Bronchial epithelial cell (primary cell): ENCODE data around the gene TRIM46. TPM values are rescaled to one million over a fixed set of nuclear protein-coding genes. Genes with fewer than 3 reads are reported as not detected.

Source experiments
- DNase-seq: peaks from one replicate; pipeline ENCODE4 v3.0.0-alpha.2; 2010; ENCODE audit warnings: low read depth
- FAIRE-seq: peaks from 2 replicates; lab custom pipeline; 2011; peaks lifted over from hg19 to GRCh38; lab: Jason Lieb, UNC
- H3K27me3 ChIP-seq: 2 replicates; pipeline ENCODE4 v1.5.1; 2011; ENCODE audit warnings: low read length; ENCODE audit not compliant: control insufficient read depth, insufficient read depth
- H3K36me3 ChIP-seq: 2 replicates; pipeline ENCODE4 v1.5.1; 2011; ENCODE audit warnings: low read length; ENCODE audit not compliant: control insufficient read depth, insufficient read depth
- H3K4me3 ChIP-seq: 2 replicates; pipeline ENCODE4 v1.5.1; 2011; ENCODE audit warnings: mild to moderate bottlenecking, low read depth, low read length, control low read depth
- total RNA-seq: library from RNA; depleted of rRNA; stranded (reverse); fragments of >200 nt; gene quantifications from 2 replicates; pipeline ENCODE4 v1.2.1, GENCODE V29; 2014
- TF ChIP-seq, protein P1 (sequence below): IDR thresholded peaks from 2 replicates; pipeline ENCODE4 v1.5.1; 2011; ENCODE audit warnings: mild to moderate bottlenecking, moderate library complexity, low read length, control low read depth, inconsistent platforms; ENCODE audit not compliant: insufficient read depth, severe bottlenecking

Gene TRIM46
- total RNA-seq, 1 donor from 2014 or later, result 0.26 TPM

DNA sequence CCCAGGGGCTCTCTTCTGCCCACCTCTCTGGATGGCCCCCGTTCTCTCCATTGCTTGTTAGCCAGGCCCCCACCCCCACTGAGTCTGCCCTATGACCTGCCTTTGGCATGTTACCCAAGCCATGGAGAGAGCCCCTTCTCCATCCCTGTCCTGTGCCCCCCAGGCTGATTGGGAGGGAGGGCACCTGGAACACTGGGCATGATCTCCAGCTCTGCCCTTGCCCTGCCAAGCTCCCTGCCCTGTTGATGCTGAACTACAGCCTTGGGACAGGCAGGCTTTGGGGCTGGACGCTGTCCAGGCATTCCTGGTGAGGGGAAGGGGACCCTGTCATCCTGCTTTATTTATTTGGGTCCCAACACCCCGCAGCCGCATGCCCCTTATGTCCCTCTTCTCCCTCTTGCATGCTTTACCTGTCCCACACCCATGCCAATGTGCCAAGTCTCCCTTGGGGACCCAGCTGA is 10.7 kb downstream of the TRIM46 start:
- FAIRE-seq (no peak), DNase-seq (no peak)
- Histone ChIP-seq H3K4me3 (no peak overlapping the region), H3K36me3 (no peaks in the 10 kb centered on the region), H3K27me3 (no peaks in the 10 kb centered on the region)
- TF ChIP-seq, protein P1, sequence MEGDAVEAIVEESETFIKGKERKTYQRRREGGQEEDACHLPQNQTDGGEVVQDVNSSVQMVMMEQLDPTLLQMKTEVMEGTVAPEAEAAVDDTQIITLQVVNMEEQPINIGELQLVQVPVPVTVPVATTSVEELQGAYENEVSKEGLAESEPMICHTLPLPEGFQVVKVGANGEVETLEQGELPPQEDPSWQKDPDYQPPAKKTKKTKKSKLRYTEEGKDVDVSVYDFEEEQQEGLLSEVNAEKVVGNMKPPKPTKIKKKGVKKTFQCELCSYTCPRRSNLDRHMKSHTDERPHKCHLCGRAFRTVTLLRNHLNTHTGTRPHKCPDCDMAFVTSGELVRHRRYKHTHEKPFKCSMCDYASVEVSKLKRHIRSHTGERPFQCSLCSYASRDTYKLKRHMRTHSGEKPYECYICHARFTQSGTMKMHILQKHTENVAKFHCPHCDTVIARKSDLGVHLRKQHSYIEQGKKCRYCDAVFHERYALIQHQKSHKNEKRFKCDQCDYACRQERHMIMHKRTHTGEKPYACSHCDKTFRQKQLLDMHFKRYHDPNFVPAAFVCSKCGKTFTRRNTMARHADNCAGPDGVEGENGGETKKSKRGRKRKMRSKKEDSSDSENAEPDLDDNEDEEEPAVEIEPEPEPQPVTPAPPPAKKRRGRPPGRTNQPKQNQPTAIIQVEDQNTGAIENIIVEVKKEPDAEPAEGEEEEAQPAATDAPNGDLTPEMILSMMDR, result no peak

DNA sequence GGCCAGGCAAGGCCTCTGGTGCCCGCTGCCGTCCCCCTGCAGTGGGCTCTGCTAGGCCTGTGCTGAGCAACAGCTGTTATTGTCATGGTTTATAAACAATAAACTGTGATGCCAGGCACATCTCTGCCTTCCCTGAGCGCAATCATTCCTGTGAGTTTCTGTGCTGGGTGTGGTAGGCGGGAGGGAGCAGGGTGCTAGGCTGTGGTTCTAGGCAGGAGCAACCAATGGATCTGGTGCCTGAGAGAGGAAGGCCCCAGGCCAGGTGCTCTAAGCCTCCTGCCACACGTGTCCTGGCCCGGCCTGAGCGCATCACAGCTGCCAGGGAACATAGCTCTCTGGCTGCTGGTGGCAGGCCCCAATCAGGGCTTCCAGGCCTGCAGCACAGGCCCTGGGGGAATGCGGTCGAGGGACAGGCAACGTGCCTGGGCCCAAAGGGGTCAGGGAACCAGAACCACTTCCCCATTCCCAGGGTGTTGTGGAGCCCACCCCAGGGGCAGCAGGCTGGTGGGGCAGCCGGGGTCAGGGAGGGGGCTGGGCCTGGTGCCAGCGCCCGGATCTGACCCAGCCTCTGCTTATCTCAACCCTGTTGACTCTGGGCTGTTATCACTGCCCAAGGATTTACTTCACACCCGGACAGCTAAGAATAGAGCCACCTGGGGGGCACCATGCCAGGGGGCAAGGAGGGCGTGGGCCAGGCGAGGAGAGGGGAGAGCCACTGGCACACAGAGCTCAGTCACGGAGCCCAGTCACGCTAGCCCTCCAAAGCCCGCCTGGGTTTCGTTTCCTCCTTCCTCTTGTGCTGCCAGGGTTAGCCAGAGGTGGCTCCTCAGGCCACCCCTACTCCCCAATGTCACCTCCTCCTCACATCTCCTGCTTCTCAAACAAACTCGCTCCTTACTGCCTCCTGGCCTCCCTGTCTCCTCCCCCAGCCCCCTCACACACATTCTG is 11.5 kb downstream of the TRIM46 start:
- DNase-seq (no peak), FAIRE-seq (no peak)
- TF ChIP-seq, protein P1, result no peak
- H3K4me3 ChIP-seq, result no peak overlapping the region
- no peaks in the 10 kb centered on the region for H3K27me3 ChIP-seq
- H3K36me3 ChIP-seq, result no peaks in the 10 kb centered on the region

DNA sequence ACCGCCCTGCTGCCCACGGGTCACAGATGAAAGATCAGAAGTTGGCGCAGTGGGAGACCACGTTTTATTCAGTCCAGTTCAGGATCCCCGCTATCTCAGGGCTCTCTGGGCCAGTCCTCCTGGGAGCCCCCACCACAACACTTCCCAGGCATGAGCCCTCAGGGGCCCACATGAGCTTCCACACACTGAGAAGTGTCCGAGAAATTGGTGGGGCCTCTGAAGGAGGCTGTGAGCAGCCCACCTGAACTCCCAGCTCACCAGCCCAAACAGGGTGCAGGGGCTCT is 12.1 kb downstream of the TRIM46 start:
- no peaks in the 10 kb centered on the region for H3K27me3 ChIP-seq
- FAIRE-seq (no peak), DNase-seq (no peak)
- no peak overlapping the region for H3K4me3 ChIP-seq
- TF ChIP-seq, protein P1, result no peak
- no peaks in the 10 kb centered on the region for H3K36me3 ChIP-seq

DNA sequence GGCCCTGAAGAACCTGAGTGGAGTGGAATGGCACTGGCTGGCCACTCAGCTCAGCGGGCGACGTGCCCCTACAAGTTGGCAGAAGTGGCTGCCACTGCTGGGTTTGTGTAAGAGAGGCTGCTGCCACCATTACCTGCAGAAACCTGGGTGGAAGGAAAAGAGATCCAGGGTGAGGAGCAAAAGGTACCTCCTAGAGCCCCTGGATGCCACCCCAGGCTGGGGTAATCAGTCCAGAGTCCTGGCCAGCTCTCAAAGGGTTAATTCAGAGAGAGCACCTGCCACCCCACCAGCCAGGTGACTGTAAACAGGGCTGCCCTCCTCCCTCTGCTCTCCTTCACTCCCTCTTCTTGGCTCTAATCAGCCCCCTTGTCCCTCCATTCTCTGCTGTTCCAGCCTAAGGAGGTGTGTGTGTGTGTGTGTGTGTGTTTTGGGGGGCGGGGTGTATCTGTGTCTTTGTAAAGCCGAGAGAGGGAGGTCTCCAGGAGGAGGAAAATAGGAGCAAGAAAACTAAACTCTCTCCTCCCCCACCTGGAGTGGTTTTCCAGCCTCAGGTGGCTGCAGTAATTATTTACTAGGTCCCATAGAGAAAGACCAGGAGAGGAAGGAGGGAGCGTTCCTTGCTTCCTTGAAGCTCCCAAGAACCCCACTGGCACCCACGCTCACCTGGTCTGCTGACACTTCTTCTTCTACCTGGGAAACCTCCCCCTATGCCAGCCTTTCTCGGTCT is 12.6 kb downstream of the TRIM46 start:
- FAIRE-seq (no peak), DNase-seq (peak; percentile 20)
- H3K27me3 ChIP-seq, result no peaks in the 10 kb centered on the region
- no peaks in the 10 kb centered on the region for H3K36me3 ChIP-seq
- TF ChIP-seq, protein P1, result no peak
- H3K4me3 ChIP-seq, result no peak overlapping the region

DNA sequence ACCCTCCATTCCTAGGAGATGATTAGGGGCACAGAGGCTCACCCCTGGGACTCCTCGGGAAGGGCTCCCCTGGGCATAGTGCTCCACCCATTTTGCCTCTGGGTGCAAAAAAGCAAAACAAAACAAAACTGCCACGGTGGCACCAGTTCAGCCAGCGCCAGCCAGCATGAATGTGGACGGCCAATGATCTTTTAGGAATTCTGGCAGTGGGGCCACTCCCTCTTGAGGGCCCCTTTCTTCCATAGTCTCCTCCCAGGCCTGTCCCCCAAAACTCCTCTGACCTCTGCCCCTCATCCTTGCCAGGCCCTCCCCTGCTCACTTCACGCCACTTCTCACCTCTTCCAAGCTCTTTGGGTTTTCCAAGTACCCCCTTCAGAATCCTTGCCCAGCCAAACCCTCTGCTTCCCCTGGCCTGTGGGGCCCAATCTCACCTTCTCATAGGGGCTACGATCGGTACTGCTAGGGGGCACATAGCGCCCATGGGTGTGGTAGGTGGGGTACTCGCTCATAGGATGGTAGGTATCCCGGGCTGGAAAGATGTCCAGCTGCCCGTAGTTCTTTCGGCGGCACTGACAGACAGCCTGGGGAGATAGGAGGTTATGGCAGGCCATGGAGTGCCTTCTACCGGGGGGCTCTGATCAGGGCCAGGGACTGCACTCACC is 13.3 kb downstream of the TRIM46 start:
- TF ChIP-seq, protein P1, result no peak
- FAIRE-seq, result no peak
- Histone ChIP-seq H3K27me3 (no peaks in the 10 kb centered on the region), H3K4me3 (no peak overlapping the region), H3K36me3 (no peaks in the 10 kb centered on the region)
- no peak for DNase-seq
